ENCODE measurements around the gene GUCY1A2. TPM values are rescaled to one million over a fixed set of nuclear protein-coding genes. Genes with fewer than 3 reads are reported as not detected.
"Not testable (repeated sequence)": the region's sequence is repeated elsewhere in the genome, so short reads cannot be mapped to it uniquely, and the experiment has no call there.

Gene GUCY1A2
- total RNA-seq, 1 donor: under 0.01 TPM

DNA sequence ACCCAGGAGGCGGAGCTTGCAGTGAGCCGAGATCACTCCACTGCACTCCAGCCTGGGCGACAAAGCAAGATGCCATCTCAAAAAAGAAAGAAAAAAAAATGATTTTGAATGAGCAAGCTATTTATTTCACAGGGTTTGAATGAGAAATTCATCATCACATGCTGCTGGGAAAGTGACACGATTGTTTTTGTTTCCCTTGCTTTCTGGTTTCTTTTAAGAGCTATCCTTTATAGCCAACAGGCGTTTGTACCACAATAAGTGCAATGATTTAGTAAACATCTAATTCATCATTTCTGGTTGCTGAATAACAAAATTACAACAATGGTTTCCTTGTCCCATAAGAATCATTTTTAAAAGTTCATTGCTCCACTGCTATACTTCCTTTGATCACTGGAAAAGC lies 129.9 kb downstream of the GUCY1A2 start:
- H3K27ac ChIP-seq (ENCODE audit: low read depth, low read length): no peak overlapping the region
- H3K36me3 ChIP-seq (ENCODE audit: insufficient read depth, low read length): no peaks in the 10 kb centered on the region
- H3K27me3 ChIP-seq (ENCODE audit: insufficient read depth, low read length): no peaks in the 10 kb centered on the region
- H3K4me2 ChIP-seq (ENCODE audit: insufficient read depth, low read length): no peak overlapping the region
- no peaks in the 10 kb centered on the region for H4K20me1 ChIP-seq (ENCODE audit: insufficient read depth, low read length)
- H3K4me1 ChIP-seq (ENCODE audit: insufficient read depth, low read length): no peaks in the 10 kb centered on the region
- DNase-seq (ENCODE audit: insufficient read length, low spot score, missing footprints): no peak
- no peak for TF ChIP-seq CTCF (IDR thresholded peaks at IDR 0.05; ENCODE audit: extremely low read depth, low read depth, low read length)
- no peaks in the 10 kb centered on the region for H3K79me2 ChIP-seq (ENCODE audit: insufficient read depth, low read length)
- no peaks in the 10 kb centered on the region for H3K9me3 ChIP-seq (ENCODE audit: low read depth, low read length)
- no peak overlapping the region for H2AFZ ChIP-seq (ENCODE audit: low read length)
- no peak overlapping the region for H3K4me3 ChIP-seq (ENCODE audit: insufficient read depth, low read length)

DNA sequence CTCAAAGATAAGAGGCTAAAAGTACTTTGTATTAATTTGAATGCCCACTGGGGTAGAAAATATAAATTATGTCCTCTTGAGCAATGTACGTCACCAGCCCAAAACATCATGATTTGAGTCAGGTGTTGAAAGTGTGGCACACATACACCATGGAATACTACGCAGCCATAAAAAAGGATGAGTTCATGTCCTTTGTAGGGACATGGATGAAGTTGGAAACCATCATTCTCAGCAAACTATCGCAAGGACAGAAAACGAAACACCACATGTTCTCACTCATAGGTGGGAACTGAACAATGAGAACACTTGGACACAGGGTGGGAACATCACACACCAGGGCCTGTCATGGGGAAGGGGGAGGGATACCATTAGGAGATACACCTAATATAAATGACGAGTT lies 134.6 kb downstream of the GUCY1A2 start:
- H2AFZ ChIP-seq (ENCODE audit: low read length); H3K4me2 ChIP-seq (ENCODE audit: insufficient read depth, low read length); H3K36me3 ChIP-seq (ENCODE audit: insufficient read depth, low read length); H3K9me3 ChIP-seq (ENCODE audit: low read depth, low read length); DNase-seq (ENCODE audit: insufficient read length, low spot score, missing footprints); H3K4me1 ChIP-seq (ENCODE audit: insufficient read depth, low read length); H4K20me1 ChIP-seq (ENCODE audit: insufficient read depth, low read length); H3K27ac ChIP-seq (ENCODE audit: low read depth, low read length); H3K4me3 ChIP-seq (ENCODE audit: insufficient read depth, low read length); H3K79me2 ChIP-seq (ENCODE audit: insufficient read depth, low read length); H3K27me3 ChIP-seq (ENCODE audit: insufficient read depth, low read length): not testable (repeated sequence)

- no peak for TF ChIP-seq CTCF (IDR thresholded peaks at IDR 0.05; ENCODE audit: extremely low read depth, low read depth, low read length)
- Histone ChIP-seq H3K36me3 (ENCODE audit: insufficient read depth, low read length) (no peaks in the 10 kb centered on the region), H3K4me3 (ENCODE audit: insufficient read depth, low read length) (no peak overlapping the region), H3K79me2 (ENCODE audit: insufficient read depth, low read length) (no peaks in the 10 kb centered on the region), H2AFZ (ENCODE audit: low read length) (no peak overlapping the region), H3K4me2 (ENCODE audit: insufficient read depth, low read length) (no peak overlapping the region), H3K4me1 (ENCODE audit: insufficient read depth, low read length) (no peaks in the 10 kb centered on the region), H4K20me1 (ENCODE audit: insufficient read depth, low read length) (no peaks in the 10 kb centered on the region), H3K27me3 (ENCODE audit: insufficient read depth, low read length) (no peaks in the 10 kb centered on the region), H3K27ac (ENCODE audit: low read depth, low read length) (no peak overlapping the region), H3K9me3 (ENCODE audit: low read depth, low read length) (no peaks in the 10 kb centered on the region)
- DNase-seq (ENCODE audit: insufficient read length, low spot score, missing footprints): no peak
Measured at GRCh38 chr11:106879832-106880546, 138.3 kb downstream of the GUCY1A2 start.

- Histone ChIP-seq H2AFZ (ENCODE audit: low read length) (no peak overlapping the region), H3K27me3 (ENCODE audit: insufficient read depth, low read length) (no peaks in the 10 kb centered on the region), H4K20me1 (ENCODE audit: insufficient read depth, low read length) (no peaks in the 10 kb centered on the region), H3K27ac (ENCODE audit: low read depth, low read length) (no peak overlapping the region), H3K4me3 (ENCODE audit: insufficient read depth, low read length) (no peak overlapping the region), H3K4me1 (ENCODE audit: insufficient read depth, low read length) (no peaks in the 10 kb centered on the region), H3K79me2 (ENCODE audit: insufficient read depth, low read length) (no peaks in the 10 kb centered on the region), H3K36me3 (ENCODE audit: insufficient read depth, low read length) (no peaks in the 10 kb centered on the region), H3K4me2 (ENCODE audit: insufficient read depth, low read length) (no peak overlapping the region), H3K9me3 (ENCODE audit: low read depth, low read length) (no peaks in the 10 kb centered on the region)
- TF ChIP-seq CTCF (IDR thresholded peaks at IDR 0.05; ENCODE audit: extremely low read depth, low read depth, low read length): no peak
- no peak for DNase-seq (ENCODE audit: insufficient read length, low spot score, missing footprints)
Measured at GRCh38 chr11:106879029-106879428, 139.2 kb downstream of the GUCY1A2 start.
